ENCODE measurements around the gene WRNIP1. TPM values are rescaled to one million over a fixed set of nuclear protein-coding genes. Genes with fewer than 3 reads are reported as not detected.

The WRNIP1 gene
- total RNA-seq, 1 experiment from 2014 or later, result 78.8 TPM

DNA sequence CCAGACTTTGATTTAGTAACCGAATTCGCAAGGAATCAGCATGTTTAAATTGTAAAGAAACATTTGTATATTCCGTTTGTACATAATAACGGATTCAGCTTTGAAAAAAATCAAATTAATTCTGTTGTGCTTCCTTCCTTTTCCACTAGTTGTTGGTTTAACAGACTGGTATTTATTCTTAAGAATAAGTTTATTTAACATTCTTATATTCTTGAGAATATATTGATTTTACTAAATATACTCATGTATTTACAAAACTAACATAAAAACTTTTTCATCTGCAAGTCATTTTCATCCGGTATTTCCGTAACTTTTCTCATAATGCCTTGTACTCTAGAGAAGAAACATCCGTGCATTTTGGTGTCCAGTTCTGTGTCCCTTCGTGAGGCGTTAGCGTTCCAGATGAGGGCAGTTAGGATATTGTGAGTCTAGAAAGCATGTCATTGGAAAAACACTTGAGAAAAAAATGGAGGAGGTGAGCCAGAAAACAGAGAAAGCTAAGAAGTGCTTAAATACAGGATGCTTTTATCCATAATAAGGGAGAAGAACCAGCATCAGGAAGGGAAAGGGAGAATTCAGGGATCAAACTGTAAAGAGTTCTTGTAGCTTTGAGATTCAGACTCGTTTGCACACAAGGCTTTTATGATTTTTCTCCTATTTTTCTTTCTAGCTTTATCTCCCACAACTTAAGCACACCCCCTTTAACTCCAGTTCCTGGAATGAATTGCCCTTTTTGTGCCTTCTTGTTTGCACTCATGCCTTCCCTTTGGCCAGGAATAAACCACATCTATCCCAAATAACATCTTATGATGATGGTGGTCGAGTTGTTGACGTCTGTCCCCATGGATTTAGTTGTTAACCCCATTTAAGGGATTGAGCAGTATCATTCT is 1.8 kb downstream of the WRNIP1 start:
- no peak for DNase-seq (ENCODE audit: low read depth, low spot score)

More for the DNA sequence above, 1.8 kb downstream of the WRNIP1 start:
- Histone ChIP-seq H3K4me1 (ENCODE audit: control insufficient read depth in 1 of 2, insufficient read depth in 2 of 2, low read length in 2 of 2) (peaks cover 18 to 25% of the 10 kb centered on the region in 2 experiments), H3K36me3 (ENCODE audit: control insufficient read depth in 1 of 2, insufficient read depth in 2 of 2, low read length in 2 of 2) (peaks cover 20 to 25% of the 10 kb centered on the region in 2 experiments), H4K20me1 (ENCODE audit: insufficient read depth) (peaks cover 31% of the 10 kb centered on the region; the same call in 1 of the 2 replicates), H2AFZ (ENCODE audit: low read depth, low read length, poor library complexity, severe bottlenecking) (no peak overlapping the region), H3K9me3 (ENCODE audit: control insufficient read depth in 1 of 2, insufficient read depth in 1 of 2, low read depth in 1 of 2, low read length in 2 of 2) (no peaks in the 10 kb centered on the region), H3K27me3 (ENCODE audit: insufficient read depth, low read length) (no peaks in the 10 kb centered on the region), H3K27ac (ENCODE audit: low read depth, low read length) (no peak overlapping the region), H3K4me2 (ENCODE audit: low read length) (peak overlapping the region; percentile 88), H3K9me2 (ENCODE audit: insufficient read depth) (no peaks in the 10 kb centered on the region), H3K9ac (ENCODE audit: low read length) (peak overlapping the region; percentile 90), H3K4me3 (replicated peaks in 1 of 2; ENCODE audit: low read depth in 1 of 2, low read length in 2 of 2) (peak overlapping the region; percentile 86 to 95), H3K79me2 (ENCODE audit: insufficient read depth, low read length) (peaks cover 65% of the 10 kb centered on the region)
- ChIA-PET CTCF (no interaction called here), RAD21 (ENCODE audit: low non-redundant PET in 1 of 2, low total read pairs in 2 of 2, uncharacterized antibody in 2 of 2, unreplicated experiment in 2 of 2) (no interaction called here), POLR2A (no interaction called here)
- no peak for TF ChIP-seq EZH2phosphoT487 (IDR thresholded peaks at IDR 0.05; ENCODE audit: borderline replicate concordance)
- TF ChIP-seq, protein P1, sequence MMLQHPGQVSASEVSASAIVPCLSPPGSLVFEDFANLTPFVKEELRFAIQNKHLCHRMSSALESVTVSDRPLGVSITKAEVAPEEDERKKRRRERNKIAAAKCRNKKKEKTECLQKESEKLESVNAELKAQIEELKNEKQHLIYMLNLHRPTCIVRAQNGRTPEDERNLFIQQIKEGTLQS (IDR thresholded peaks at IDR 0.05), result no peak
- no peak for TF ChIP-seq POLR2AphosphoS5 (IDR thresholded peaks at IDR 0.05; ENCODE audit: low read depth, low read length)
- TF ChIP-seq SIN3A (IDR thresholded peaks at IDR 0.05; ENCODE audit: low read depth), result no peak
- TF ChIP-seq CBX3 (IDR thresholded peaks at IDR 0.05; ENCODE audit: low read depth), result no peak
- no peak for TF ChIP-seq REST (IDR thresholded peaks at IDR 0.05; ENCODE audit: low read depth)
- TF ChIP-seq, protein P2, sequence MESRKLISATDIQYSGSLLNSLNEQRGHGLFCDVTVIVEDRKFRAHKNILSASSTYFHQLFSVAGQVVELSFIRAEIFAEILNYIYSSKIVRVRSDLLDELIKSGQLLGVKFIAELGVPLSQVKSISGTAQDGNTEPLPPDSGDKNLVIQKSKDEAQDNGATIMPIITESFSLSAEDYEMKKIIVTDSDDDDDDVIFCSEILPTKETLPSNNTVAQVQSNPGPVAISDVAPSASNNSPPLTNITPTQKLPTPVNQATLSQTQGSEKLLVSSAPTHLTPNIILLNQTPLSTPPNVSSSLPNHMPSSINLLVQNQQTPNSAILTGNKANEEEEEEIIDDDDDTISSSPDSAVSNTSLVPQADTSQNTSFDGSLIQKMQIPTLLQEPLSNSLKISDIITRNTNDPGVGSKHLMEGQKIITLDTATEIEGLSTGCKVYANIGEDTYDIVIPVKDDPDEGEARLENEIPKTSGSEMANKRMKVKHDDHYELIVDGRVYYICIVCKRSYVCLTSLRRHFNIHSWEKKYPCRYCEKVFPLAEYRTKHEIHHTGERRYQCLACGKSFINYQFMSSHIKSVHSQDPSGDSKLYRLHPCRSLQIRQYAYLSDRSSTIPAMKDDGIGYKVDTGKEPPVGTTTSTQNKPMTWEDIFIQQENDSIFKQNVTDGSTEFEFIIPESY (IDR thresholded peaks at IDR 0.05; ENCODE audit: extremely low read depth, insufficient replicate concordance, low read length), result no peak
- no peak for TF ChIP-seq JUND (IDR thresholded peaks at IDR 0.05)
- TF ChIP-seq MAX (IDR thresholded peaks at IDR 0.05), result no peak
- no peak for TF ChIP-seq SP1 (IDR thresholded peaks at IDR 0.05; ENCODE audit: low read depth)
- TF ChIP-seq EZH2 (IDR thresholded peaks at IDR 0.05), result no peak
- TF ChIP-seq SRF (IDR thresholded peaks at IDR 0.05; ENCODE audit: low read depth), result no peak
- no peak for TF ChIP-seq YY1 (IDR thresholded peaks at IDR 0.05; ENCODE audit: extremely low read depth, insufficient replicate concordance, low read depth, low read length)
- TF ChIP-seq RAD21 (IDR thresholded peaks at IDR 0.05; ENCODE audit: low read depth), result no peak
- no peak for TF ChIP-seq CEBPB (IDR thresholded peaks at IDR 0.05; ENCODE audit: low read depth)
- TF ChIP-seq FOSL1 (IDR thresholded peaks at IDR 0.05; ENCODE audit: low read depth), result no peak
- TF ChIP-seq POLR2A (IDR thresholded peaks at IDR 0.05; ENCODE audit: borderline replicate concordance, extremely low read depth, insufficient read depth, insufficient read length), result no peak
- no peak for TF ChIP-seq CTCF (IDR thresholded peaks at IDR 0.05 in 2 of 3, conservative IDR thresholded peaks at IDR 0.05 in 1 of 3; ENCODE audit: borderline replicate concordance in 1 of 3, insufficient read depth in 1 of 3, low read depth in 2 of 3, low read length in 2 of 3)
- no peak for ATAC-seq
- BruUV-seq (replicated peaks), result TSS peak; percentile 46
- intact Hi-C loops (cut with micrococcal nuclease), result loop anchor here (10.0 kb wide), 1 partner anchor 298 kb away; the partner anchor contains the start of gene RIPK1

All from HCT116 (cell line).